GM23338 (cell line): ENCODE results near the gene CPNE8. TPM values are rescaled to one million over a fixed set of nuclear protein-coding genes. Genes with fewer than 3 reads are reported as not detected.

Experiments
- ATAC-seq: fragments of 200-7000 bp; cut with Tn5 transposase; 3 replicates; pipeline ENCODE4 v1.9.1; 2020
- DNase-seq: peaks from one replicate; pipeline ENCODE4 v3.0.0-alpha.2; 2015; ENCODE audit warnings: low spot score
- H2AFZ ChIP-seq: fragments of 200-600 bp; sonication (generic); 2 replicates; pipeline ENCODE4 v1.8.0; 2016; ENCODE audit warnings: antibody characterized with exemption, mild to moderate bottlenecking, moderate library complexity
- H3F3A ChIP-seq: fragments of 200-600 bp; sonication (generic); replicated peaks from 2 replicates; pipeline ENCODE4 v1.8.0; 2017; ENCODE audit warnings: antibody characterized with exemption, mixed run types, low read depth
- H3K27ac ChIP-seq: fragments of 200-600 bp; sonication (generic); 2 replicates; pipeline ENCODE4 v1.6.1; 2016; ENCODE audit warnings: low read depth
- H3K27me3 ChIP-seq: fragments of 200-600 bp; sonication (generic); 2 replicates; pipeline ENCODE4 v1.8.0; 2016; ENCODE audit warnings: mild to moderate bottlenecking, mixed run types, moderate library complexity; ENCODE audit not compliant: insufficient read depth
- H3K36me3 ChIP-seq: fragments of 200-600 bp; sonication (generic); 2 replicates; pipeline ENCODE4 v1.8.0; 2016; ENCODE audit warnings: mild to moderate bottlenecking; ENCODE audit not compliant: insufficient read depth
- H3K4me1 ChIP-seq: fragments of 200-600 bp; sonication (generic); 2 replicates; pipeline ENCODE4 v1.8.0; 2016; ENCODE audit warnings: mild to moderate bottlenecking, moderate library complexity; ENCODE audit not compliant: insufficient read depth
- H3K4me2 ChIP-seq: fragments of 200-600 bp; sonication (generic); 2 replicates; pipeline ENCODE4 v1.7.1; 2017; ENCODE audit warnings: mixed run types
- H3K4me3 ChIP-seq: fragments of 200-600 bp; sonication (generic); 2 replicates; pipeline ENCODE4 v1.6.1; 2016; ENCODE audit warnings: mixed run types
- H3K79me2 ChIP-seq: fragments of 200-600 bp; sonication (generic); replicated peaks from 2 replicates; pipeline ENCODE4 v1.8.0; 2017; ENCODE audit warnings: mild to moderate bottlenecking; ENCODE audit not compliant: insufficient read depth
- H3K9me2 ChIP-seq: fragments of 200-600 bp; sonication (generic); 2 replicates; pipeline ENCODE4 v1.8.0; 2017; ENCODE audit not compliant: insufficient read depth
- H4K20me1 ChIP-seq: fragments of 200-600 bp; sonication (generic); replicated peaks from 2 replicates; pipeline ENCODE4 v1.8.0; 2017; ENCODE audit warnings: mild to moderate bottlenecking; ENCODE audit not compliant: insufficient read depth
- H3K27ac Mint-ChIP-seq: 2 replicates; pipeline ENCODE4 v1.8.0; 2020; ENCODE audit warnings: inconsistent platforms, mild to moderate bottlenecking, moderate library complexity, mixed read lengths
- H3K27me3 Mint-ChIP-seq: 3 replicates; pipeline ENCODE4 v1.8.0; 2022; ENCODE audit warnings: low read depth, mild to moderate bottlenecking, moderate library complexity, mixed read lengths, inconsistent platforms; ENCODE audit not compliant: insufficient read depth, poor library complexity
- H3K36me3 Mint-ChIP-seq: 3 replicates; pipeline ENCODE4 v1.8.0; 2021; ENCODE audit warnings: low read depth, mild to moderate bottlenecking, inconsistent platforms, moderate library complexity, mixed read lengths
- H3K4me1 Mint-ChIP-seq: 3 replicates; pipeline ENCODE4 v1.8.0; 2020; ENCODE audit warnings: mild to moderate bottlenecking, inconsistent platforms, mixed read lengths
- H3K4me3 Mint-ChIP-seq: 3 replicates; pipeline ENCODE4 v1.8.0; 2021; ENCODE audit warnings: moderate library complexity, mild to moderate bottlenecking, inconsistent platforms, mixed read lengths
- H3K9me3 Mint-ChIP-seq: 3 replicates; pipeline ENCODE4 v1.8.0; 2020; ENCODE audit warnings: moderate library complexity, mild to moderate bottlenecking, inconsistent platforms, mixed read lengths
- EZH2 ChIP-seq: fragments of 200-600 bp; sonication (generic); IDR thresholded peaks from one replicate; pipeline ENCODE4 v1.8.0; 2017; ENCODE audit warnings: antibody characterized with exemption, mild to moderate bottlenecking, low read depth; ENCODE audit not compliant: unreplicated experiment
- JUNB ChIP-seq: IDR thresholded peaks from one replicate; pipeline ENCODE4 v1.6.1; 2016; ENCODE audit warnings: antibody characterized with exemption; ENCODE audit not compliant: unreplicated experiment
- NANOG ChIP-seq: IDR thresholded peaks from 2 replicates; pipeline ENCODE4 v1.6.1; 2016; ENCODE audit warnings: antibody characterized with exemption, borderline replicate concordance
- POLR2AphosphoS5 ChIP-seq: IDR thresholded peaks from 2 replicates; pipeline ENCODE4 v1.6.1; 2016; ENCODE audit warnings: antibody characterized with exemption, low read depth
- STAT1 ChIP-seq: IDR thresholded peaks from one replicate; pipeline ENCODE4 v1.6.1; 2016; ENCODE audit warnings: antibody characterized with exemption; ENCODE audit not compliant: unreplicated experiment
- ZNF462 ChIP-seq: fragments of 250-450 bp; sonication (Bioruptor Pico); IDR thresholded peaks from 2 replicates; pipeline ENCODE4 v1.5.0; 2020; ENCODE audit warnings: mild to moderate bottlenecking, moderate library complexity
- polyA plus RNA-seq: library from polyadenylated mRNA; unstranded; fragments of >200 nt; fragmentation: Nextera tagmentation; extraction: Ambion mirVana; gene quantifications from 2 replicates; pipeline ENCODE4 v1.2.1, GENCODE V29; 2016
- total RNA-seq: library from RNA; depleted of rRNA; stranded (reverse); fragments of >200 nt; shearing (Covaris generic); gene quantifications from 2 replicates; pipeline ENCODE4 v1.2.3, GENCODE V29; 2014
- TF ChIP-seq, protein P1 (sequence below): IDR thresholded peaks from one replicate; pipeline ENCODE4 v1.6.1; 2018; ENCODE audit warnings: antibody characterized with exemption; ENCODE audit not compliant: unreplicated experiment
- TF ChIP-seq, protein P2 (sequence below), 2 experiments: fragments of 200-600 bp in 1 of 2; sonication (generic) in 1 of 2; conservative IDR thresholded peaks; 2 replicates each; pipeline versions ENCODE4 v1.5.1 to v1.6.1; 2016 to 2017; ENCODE audit warnings: antibody characterized with exemption in 2 of 2, low read depth in 2 of 2, mild to moderate bottlenecking in 2 of 2, moderate library complexity in 1 of 2

Gene CPNE8
- total and polyA plus RNA-seq, 2 experiments from 2014 or later: 8.7 to 10.1 TPM

DNA sequence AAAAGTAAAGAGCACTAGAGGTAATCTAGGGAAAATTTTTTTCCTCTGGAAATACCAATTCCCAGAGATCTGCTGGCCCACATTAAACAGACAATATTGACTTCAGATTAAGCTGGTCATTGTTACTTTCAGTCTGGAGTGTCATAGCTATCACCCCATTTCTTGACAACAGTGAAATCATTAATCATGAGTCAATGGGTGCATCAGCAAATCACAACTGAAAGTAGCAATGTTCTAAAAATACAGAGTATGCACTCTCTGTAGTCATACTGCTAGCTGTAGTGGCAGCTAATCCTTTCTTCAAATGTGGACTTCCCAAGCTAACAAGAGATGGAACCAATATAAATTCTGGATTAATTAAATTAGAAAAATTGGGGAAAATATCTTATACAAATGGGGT, 129.9 kb downstream of the CPNE8 start:
- Histone ChIP-seq H3K9me2 (no peaks in the 10 kb centered on the region), H2AFZ (no peak overlapping the region), H3K4me3 (no peak overlapping the region), H3K79me2 (no peaks in the 10 kb centered on the region), H3K27ac (no peak overlapping the region), H3K4me1 (no peaks in the 10 kb centered on the region), H3K4me2 (no peak overlapping the region), H3F3A (no peaks in the 10 kb centered on the region), H3K36me3 (no peaks in the 10 kb centered on the region), H4K20me1 (no peaks in the 10 kb centered on the region), H3K27me3 (no peaks in the 10 kb centered on the region)
- no peak for DNase-seq
- ATAC-seq: no peak
- Mint-ChIP-seq H3K27ac (no peak overlapping the region), H3K27me3 (no peaks in the 10 kb centered on the region), H3K4me1 (no peaks in the 10 kb centered on the region), H3K36me3 (peaks cover 9% of the 10 kb centered on the region; the same call in 2 of the 3 replicates), H3K9me3 (peaks cover 7% of the 10 kb centered on the region), H3K4me3 (no peak overlapping the region)
- TF ChIP-seq STAT1: no peak
- no peak for TF ChIP-seq JUNB
- TF ChIP-seq, protein P1, sequence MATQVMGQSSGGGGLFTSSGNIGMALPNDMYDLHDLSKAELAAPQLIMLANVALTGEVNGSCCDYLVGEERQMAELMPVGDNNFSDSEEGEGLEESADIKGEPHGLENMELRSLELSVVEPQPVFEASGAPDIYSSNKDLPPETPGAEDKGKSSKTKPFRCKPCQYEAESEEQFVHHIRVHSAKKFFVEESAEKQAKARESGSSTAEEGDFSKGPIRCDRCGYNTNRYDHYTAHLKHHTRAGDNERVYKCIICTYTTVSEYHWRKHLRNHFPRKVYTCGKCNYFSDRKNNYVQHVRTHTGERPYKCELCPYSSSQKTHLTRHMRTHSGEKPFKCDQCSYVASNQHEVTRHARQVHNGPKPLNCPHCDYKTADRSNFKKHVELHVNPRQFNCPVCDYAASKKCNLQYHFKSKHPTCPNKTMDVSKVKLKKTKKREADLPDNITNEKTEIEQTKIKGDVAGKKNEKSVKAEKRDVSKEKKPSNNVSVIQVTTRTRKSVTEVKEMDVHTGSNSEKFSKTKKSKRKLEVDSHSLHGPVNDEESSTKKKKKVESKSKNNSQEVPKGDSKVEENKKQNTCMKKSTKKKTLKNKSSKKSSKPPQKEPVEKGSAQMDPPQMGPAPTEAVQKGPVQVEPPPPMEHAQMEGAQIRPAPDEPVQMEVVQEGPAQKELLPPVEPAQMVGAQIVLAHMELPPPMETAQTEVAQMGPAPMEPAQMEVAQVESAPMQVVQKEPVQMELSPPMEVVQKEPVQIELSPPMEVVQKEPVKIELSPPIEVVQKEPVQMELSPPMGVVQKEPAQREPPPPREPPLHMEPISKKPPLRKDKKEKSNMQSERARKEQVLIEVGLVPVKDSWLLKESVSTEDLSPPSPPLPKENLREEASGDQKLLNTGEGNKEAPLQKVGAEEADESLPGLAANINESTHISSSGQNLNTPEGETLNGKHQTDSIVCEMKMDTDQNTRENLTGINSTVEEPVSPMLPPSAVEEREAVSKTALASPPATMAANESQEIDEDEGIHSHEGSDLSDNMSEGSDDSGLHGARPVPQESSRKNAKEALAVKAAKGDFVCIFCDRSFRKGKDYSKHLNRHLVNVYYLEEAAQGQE: no peak

DNA sequence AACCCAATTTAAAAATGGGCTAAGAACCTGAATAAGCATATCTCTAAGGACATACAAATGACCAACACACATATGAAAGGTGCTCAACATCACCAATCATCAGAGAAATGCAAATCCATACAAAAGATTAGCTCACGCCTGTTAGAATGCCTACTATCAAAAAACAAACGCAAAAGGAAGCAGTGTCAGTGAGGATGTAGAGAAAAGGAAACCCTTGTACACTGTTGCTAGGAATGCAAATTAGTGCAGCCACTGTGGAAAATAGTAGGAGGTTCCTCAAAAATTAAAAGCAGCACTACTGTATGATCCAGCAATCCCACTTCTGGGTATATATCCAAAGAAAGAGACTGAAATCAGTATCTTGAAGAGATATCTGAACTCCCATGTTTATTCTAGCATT, 133.0 kb downstream of the CPNE8 start:
- Histone ChIP-seq H4K20me1 (no peaks in the 10 kb centered on the region), H3K4me2 (no peak overlapping the region), H3K4me3 (no peak overlapping the region), H3F3A (no peaks in the 10 kb centered on the region), H3K36me3 (no peaks in the 10 kb centered on the region), H2AFZ (no peak overlapping the region), H3K27me3 (no peaks in the 10 kb centered on the region), H3K79me2 (no peaks in the 10 kb centered on the region), H3K27ac (no peak overlapping the region), H3K9me2 (no peaks in the 10 kb centered on the region), H3K4me1 (peaks cover 4% of the 10 kb centered on the region; the same call in 1 of the 2 replicates)
- no peak overlapping the region for H3K4me3 Mint-ChIP-seq
- ATAC-seq (no peak), DNase-seq (no peak)
- H3K9me3 Mint-ChIP-seq: no peaks in the 10 kb centered on the region
- H3K4me1 Mint-ChIP-seq: peaks cover 10% of the 10 kb centered on the region
- no peaks in the 10 kb centered on the region for H3K27me3 Mint-ChIP-seq
- H3K27ac Mint-ChIP-seq: no peak overlapping the region
- TF ChIP-seq EZH2: no peak
- no peak for TF ChIP-seq NANOG
- TF ChIP-seq, protein P2, sequence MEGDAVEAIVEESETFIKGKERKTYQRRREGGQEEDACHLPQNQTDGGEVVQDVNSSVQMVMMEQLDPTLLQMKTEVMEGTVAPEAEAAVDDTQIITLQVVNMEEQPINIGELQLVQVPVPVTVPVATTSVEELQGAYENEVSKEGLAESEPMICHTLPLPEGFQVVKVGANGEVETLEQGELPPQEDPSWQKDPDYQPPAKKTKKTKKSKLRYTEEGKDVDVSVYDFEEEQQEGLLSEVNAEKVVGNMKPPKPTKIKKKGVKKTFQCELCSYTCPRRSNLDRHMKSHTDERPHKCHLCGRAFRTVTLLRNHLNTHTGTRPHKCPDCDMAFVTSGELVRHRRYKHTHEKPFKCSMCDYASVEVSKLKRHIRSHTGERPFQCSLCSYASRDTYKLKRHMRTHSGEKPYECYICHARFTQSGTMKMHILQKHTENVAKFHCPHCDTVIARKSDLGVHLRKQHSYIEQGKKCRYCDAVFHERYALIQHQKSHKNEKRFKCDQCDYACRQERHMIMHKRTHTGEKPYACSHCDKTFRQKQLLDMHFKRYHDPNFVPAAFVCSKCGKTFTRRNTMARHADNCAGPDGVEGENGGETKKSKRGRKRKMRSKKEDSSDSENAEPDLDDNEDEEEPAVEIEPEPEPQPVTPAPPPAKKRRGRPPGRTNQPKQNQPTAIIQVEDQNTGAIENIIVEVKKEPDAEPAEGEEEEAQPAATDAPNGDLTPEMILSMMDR (conservative IDR thresholded peaks at IDR 0.05; ENCODE audit: low read depth in 2 of 2): no peak
- TF ChIP-seq POLR2AphosphoS5: no peak
- no peak for TF ChIP-seq ZNF462
- H3K36me3 Mint-ChIP-seq: no peaks in the 10 kb centered on the region
